DND-41 (cell line): ENCODE data around the gene B3GNT4.

Experiments
- EZH2 ChIP-seq: IDR thresholded peaks from 3 replicates; pipeline ENCODE4 v1.6.1; 2012; ENCODE audit warnings: borderline replicate concordance, low read depth, mild to moderate bottlenecking, moderate library complexity, low read length, inconsistent platforms; ENCODE audit not compliant: severe bottlenecking
- TF ChIP-seq, protein P1 (sequence below): IDR thresholded peaks from 2 replicates; pipeline ENCODE4 v1.5.1; 2012; ENCODE audit warnings: borderline replicate concordance, low read length, moderate library complexity, mild to moderate bottlenecking; ENCODE audit not compliant: poor library complexity, severe bottlenecking; ENCODE audit errors: extremely low read depth

GRCh38 chr12:122199484-122200355 is 3.8 kb upstream of the B3GNT4 start:
- TF ChIP-seq, protein P1, sequence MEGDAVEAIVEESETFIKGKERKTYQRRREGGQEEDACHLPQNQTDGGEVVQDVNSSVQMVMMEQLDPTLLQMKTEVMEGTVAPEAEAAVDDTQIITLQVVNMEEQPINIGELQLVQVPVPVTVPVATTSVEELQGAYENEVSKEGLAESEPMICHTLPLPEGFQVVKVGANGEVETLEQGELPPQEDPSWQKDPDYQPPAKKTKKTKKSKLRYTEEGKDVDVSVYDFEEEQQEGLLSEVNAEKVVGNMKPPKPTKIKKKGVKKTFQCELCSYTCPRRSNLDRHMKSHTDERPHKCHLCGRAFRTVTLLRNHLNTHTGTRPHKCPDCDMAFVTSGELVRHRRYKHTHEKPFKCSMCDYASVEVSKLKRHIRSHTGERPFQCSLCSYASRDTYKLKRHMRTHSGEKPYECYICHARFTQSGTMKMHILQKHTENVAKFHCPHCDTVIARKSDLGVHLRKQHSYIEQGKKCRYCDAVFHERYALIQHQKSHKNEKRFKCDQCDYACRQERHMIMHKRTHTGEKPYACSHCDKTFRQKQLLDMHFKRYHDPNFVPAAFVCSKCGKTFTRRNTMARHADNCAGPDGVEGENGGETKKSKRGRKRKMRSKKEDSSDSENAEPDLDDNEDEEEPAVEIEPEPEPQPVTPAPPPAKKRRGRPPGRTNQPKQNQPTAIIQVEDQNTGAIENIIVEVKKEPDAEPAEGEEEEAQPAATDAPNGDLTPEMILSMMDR, result no peak
- no peak for TF ChIP-seq EZH2
